ENCODE data around the gene SRSF9. TPM values are rescaled to one million over a fixed set of nuclear protein-coding genes. Genes with fewer than 3 reads are reported as not detected.

Gene SRSF9
- total and polyA plus RNA-seq, 2 of the 13 experiments (the other 11 are each of a cell fraction or from before 2014, with no cell fraction given): 125 to 144 TPM

DNA sequence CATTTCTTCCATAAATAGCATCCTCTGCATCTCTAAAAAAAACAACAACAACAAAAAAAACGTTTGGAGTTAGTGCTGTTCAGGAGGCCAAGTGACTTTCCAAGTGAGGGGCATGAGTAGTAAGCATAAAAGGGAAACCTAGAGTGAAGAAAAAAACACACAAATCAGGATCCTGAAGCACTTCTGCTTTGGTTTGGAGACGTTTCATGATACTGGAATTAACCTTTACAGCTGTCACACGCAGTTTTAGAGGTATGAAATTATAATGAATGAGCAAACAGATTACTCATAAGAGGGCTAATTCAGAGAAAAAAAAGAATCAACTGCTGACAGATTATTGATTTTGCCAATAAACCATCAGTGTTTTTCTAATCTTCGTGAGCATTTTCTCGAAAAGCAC, 3.8 kb downstream of the SRSF9 start (continued):
- TF ChIP-seq, protein P1, sequence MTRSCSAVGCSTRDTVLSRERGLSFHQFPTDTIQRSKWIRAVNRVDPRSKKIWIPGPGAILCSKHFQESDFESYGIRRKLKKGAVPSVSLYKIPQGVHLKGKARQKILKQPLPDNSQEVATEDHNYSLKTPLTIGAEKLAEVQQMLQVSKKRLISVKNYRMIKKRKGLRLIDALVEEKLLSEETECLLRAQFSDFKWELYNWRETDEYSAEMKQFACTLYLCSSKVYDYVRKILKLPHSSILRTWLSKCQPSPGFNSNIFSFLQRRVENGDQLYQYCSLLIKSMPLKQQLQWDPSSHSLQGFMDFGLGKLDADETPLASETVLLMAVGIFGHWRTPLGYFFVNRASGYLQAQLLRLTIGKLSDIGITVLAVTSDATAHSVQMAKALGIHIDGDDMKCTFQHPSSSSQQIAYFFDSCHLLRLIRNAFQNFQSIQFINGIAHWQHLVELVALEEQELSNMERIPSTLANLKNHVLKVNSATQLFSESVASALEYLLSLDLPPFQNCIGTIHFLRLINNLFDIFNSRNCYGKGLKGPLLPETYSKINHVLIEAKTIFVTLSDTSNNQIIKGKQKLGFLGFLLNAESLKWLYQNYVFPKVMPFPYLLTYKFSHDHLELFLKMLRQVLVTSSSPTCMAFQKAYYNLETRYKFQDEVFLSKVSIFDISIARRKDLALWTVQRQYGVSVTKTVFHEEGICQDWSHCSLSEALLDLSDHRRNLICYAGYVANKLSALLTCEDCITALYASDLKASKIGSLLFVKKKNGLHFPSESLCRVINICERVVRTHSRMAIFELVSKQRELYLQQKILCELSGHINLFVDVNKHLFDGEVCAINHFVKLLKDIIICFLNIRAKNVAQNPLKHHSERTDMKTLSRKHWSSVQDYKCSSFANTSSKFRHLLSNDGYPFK (CRISPR knock-in tag; IDR thresholded peaks at IDR 0.05; ENCODE audit: borderline replicate concordance): no peak
- TF ChIP-seq, protein P2, sequence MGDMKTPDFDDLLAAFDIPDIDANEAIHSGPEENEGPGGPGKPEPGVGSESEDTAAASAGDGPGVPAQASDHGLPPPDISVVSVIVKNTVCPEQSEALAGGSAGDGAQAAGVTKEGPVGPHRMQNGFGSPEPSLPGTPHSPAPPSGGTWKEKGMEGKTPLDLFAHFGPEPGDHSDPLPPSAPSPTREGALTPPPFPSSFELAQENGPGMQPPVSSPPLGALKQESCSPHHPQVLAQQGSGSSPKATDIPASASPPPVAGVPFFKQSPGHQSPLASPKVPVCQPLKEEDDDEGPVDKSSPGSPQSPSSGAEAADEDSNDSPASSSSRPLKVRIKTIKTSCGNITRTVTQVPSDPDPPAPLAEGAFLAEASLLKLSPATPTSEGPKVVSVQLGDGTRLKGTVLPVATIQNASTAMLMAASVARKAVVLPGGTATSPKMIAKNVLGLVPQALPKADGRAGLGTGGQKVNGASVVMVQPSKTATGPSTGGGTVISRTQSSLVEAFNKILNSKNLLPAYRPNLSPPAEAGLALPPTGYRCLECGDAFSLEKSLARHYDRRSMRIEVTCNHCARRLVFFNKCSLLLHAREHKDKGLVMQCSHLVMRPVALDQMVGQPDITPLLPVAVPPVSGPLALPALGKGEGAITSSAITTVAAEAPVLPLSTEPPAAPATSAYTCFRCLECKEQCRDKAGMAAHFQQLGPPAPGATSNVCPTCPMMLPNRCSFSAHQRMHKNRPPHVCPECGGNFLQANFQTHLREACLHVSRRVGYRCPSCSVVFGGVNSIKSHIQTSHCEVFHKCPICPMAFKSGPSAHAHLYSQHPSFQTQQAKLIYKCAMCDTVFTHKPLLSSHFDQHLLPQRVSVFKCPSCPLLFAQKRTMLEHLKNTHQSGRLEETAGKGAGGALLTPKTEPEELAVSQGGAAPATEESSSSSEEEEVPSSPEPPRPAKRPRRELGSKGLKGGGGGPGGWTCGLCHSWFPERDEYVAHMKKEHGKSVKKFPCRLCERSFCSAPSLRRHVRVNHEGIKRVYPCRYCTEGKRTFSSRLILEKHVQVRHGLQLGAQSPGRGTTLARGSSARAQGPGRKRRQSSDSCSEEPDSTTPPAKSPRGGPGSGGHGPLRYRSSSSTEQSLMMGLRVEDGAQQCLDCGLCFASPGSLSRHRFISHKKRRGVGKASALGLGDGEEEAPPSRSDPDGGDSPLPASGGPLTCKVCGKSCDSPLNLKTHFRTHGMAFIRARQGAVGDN (CRISPR knock-in tag; IDR thresholded peaks at IDR 0.05): no peak
- TF ChIP-seq RBFOX2 (IDR thresholded peaks at IDR 0.05; ENCODE audit: low read depth, low read length): no peak

DNA sequence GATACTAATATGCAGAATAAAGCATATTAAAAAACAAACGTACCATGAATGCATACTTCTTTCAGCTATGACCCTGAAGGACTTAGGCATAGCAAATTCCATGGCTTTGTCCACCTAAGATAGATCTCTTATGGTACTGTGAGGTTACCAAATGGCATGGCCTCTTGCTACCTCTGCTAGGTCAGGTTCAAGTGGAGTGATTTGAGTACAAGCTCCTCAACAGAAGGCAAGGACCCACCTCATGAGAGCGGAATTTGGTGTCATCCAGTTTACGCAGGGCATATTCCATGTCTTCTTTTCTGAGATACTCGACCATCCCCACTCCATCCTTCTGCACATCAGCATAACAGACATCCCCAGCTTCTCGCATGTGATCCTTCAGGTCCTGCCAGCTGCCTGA, 5.8 kb downstream of the SRSF9 start:
- no peak overlapping the region for H3K9ac ChIP-seq (ENCODE audit: insufficient read depth, low read depth, low read length)
- no peak overlapping the region for H3K4me3 ChIP-seq (replicated peaks in 1 of 3; ENCODE audit: insufficient read depth in 1 of 3, low read depth in 2 of 3, low read length in 3 of 3)
- FAIRE-seq (no peak), ATAC-seq (no peak), DNase-seq (ENCODE audit: low spot score) (no peak)
- no peak overlapping the region for H2AFZ ChIP-seq (ENCODE audit: low read length)
- peaks cover 27 to 73% of the 10 kb centered on the region in 2 experiments for H3K36me3 ChIP-seq (replicated peaks in 1 of 2; ENCODE audit: control insufficient read depth in 1 of 2, insufficient read depth in 2 of 2, low read length in 2 of 2)
- BruUV-seq (replicated peaks): no TSS peak
- peaks cover 36% of the 10 kb centered on the region for H3K79me2 ChIP-seq (ENCODE audit: insufficient read depth, low read length)
- H3K9me3 ChIP-seq (ENCODE audit: low read length): no peaks in the 10 kb centered on the region
- CTCF ChIA-PET (ENCODE audit: low intra/inter-chr PET ratio, low total read pairs): no interaction called here
- POLR2A ChIA-PET: interaction anchor here (1.6 kb wide), 1 partner anchor 234 kb away, joined by 3 read pairs; no protein-coding TSS in a partner anchor
- intact Hi-C loops (cut with micrococcal nuclease; ENCODE audit: unreplicated experiment) (no loop called here), in situ Hi-C loops (cut with HindIII; ENCODE audit: extremely low pct_ligation_motif_present, low pct_unique_long_range_greater_than_20kb) (no loop called here)
- H3K27me3 ChIP-seq (ENCODE audit: control insufficient read depth in 1 of 2, insufficient read depth in 2 of 2, low read length in 2 of 2): no peaks in the 10 kb centered on the region
- H4K20me1 ChIP-seq (ENCODE audit: insufficient read depth, low read length): peaks cover 30% of the 10 kb centered on the region
- H3K4me2 ChIP-seq (ENCODE audit: low read depth, low read length): no peak overlapping the region
- WGBS (ENCODE audit: low lambda C conversion rate): 96% methylated on average over 5 of the region's 5 CpGs
- H3K4me1 ChIP-seq (ENCODE audit: insufficient read depth, low read length): peaks cover 23% of the 10 kb centered on the region
- no peak overlapping the region for H3K27ac ChIP-seq (ENCODE audit: extremely low read length, insufficient read depth, low read length)
- TF ChIP-seq SP140L (CRISPR knock-in tag; IDR thresholded peaks at IDR 0.05; ENCODE audit: borderline replicate concordance) (no peak), POLR2G (IDR thresholded peaks at IDR 0.05; ENCODE audit: low read depth, low read length) (peak; percentile 6; the same call in 1 of the 2 replicates), RBM22 (optimal IDR thresholded peaks at IDR 0.05; ENCODE audit: low read length) (peak; percentile 78), RBFOX2 (IDR thresholded peaks at IDR 0.05; ENCODE audit: low read depth, low read length) (peak; percentile 48)
- TF ChIP-seq, protein P3, sequence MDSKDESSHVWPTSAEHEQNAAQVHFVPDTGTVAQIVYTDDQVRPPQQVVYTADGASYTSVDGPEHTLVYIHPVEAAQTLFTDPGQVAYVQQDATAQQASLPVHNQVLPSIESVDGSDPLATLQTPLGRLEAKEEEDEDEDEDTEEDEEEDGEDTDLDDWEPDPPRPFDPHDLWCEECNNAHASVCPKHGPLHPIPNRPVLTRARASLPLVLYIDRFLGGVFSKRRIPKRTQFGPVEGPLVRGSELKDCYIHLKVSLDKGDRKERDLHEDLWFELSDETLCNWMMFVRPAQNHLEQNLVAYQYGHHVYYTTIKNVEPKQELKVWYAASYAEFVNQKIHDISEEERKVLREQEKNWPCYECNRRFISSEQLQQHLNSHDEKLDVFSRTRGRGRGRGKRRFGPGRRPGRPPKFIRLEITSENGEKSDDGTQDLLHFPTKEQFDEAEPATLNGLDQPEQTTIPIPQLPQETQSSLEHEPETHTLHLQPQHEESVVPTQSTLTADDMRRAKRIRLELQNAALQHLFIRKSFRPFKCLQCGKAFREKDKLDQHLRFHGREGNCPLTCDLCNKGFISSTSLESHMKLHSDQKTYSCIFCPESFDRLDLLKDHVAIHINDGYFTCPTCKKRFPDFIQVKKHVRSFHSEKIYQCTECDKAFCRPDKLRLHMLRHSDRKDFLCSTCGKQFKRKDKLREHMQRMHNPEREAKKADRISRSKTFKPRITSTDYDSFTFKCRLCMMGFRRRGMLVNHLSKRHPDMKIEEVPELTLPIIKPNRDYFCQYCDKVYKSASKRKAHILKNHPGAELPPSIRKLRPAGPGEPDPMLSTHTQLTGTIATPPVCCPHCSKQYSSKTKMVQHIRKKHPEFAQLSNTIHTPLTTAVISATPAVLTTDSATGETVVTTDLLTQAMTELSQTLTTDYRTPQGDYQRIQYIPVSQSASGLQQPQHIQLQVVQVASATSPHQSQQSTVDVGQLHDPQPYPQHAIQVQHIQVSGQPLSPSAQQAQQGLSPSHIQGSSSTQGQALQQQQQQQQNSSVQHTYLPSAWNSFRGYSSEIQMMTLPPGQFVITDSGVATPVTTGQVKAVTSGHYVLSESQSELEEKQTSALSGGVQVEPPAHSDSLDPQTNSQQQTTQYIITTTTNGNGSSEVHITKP (CRISPR knock-in tag; IDR thresholded peaks at IDR 0.05; ENCODE audit: low read depth): no peak

Data from HepG2 (cell line).